Measurements from ENCODE around the gene HOTAIR. TPM values are rescaled to one million over a fixed set of nuclear protein-coding genes. Genes with fewer than 3 reads are reported as not detected.

HOTAIR gene
- polyA plus RNA-seq, 1 donor from 2014 or later, result not detected

GRCh38 chr12:53954694-53955035, 20.1 kb downstream of the HOTAIR start, which contains the start of gene HOXC12:
Gene HOXC12, plus strand, starts transcription at chr12:53954903. Its CDS starts 27 bp downstream, at chr12:53954930.
- H3K9ac ChIP-seq (ENCODE audit: low read length), result no peak within 1 kb of the TSS
- H3K9me3 ChIP-seq (ENCODE audit: low read length), result no peaks in the 10 kb centered on the region
- no peak for TF ChIP-seq EZH2 (IDR thresholded peaks at IDR 0.05; ENCODE audit: borderline replicate concordance, insufficient read depth, low read length, poor library complexity, severe bottlenecking)
- no peaks in the 10 kb centered on the region for H3K9me2 ChIP-seq (ENCODE audit: insufficient read depth, low read length)
- H3K4me3 ChIP-seq (ENCODE audit: low read length), result no peak within 1 kb of the TSS
- no peak within 1 kb of the TSS for H3K4me2 ChIP-seq (ENCODE audit: low read length)
- no peak within 1 kb of the TSS for H2AFZ ChIP-seq (ENCODE audit: low read depth, low read length)
- H3K27me3 ChIP-seq (ENCODE audit: insufficient read depth, low read depth, low read length), result peaks cover 100% of the 10 kb centered on the region
- H4K20me1 ChIP-seq (ENCODE audit: insufficient read depth), result no peaks in the 10 kb centered on the region
- H3K27ac ChIP-seq (ENCODE audit: low read length), result no peak within 1 kb of the TSS
- H3K36me3 ChIP-seq (ENCODE audit: insufficient read depth, low read length), result no peaks in the 10 kb centered on the region
- H3K79me2 ChIP-seq (replicated peaks; ENCODE audit: insufficient read depth, low read length), result no peaks in the 10 kb centered on the region
- H3F3A ChIP-seq (ENCODE audit: insufficient read depth, low read length, poor library complexity, severe bottlenecking), result no peaks in the 10 kb centered on the region

- H3K27ac ChIP-seq (ENCODE audit: low read length), result no peak overlapping the region
- H2AFZ ChIP-seq (ENCODE audit: low read depth, low read length), result no peak overlapping the region
- H3K9me3 ChIP-seq (ENCODE audit: low read length), result no peaks in the 10 kb centered on the region
- H3K4me3 ChIP-seq (ENCODE audit: low read length), result no peak overlapping the region
- no peaks in the 10 kb centered on the region for H3K9me2 ChIP-seq (ENCODE audit: insufficient read depth, low read length)
- H3K27me3 ChIP-seq (ENCODE audit: insufficient read depth, low read depth, low read length), result peaks cover 100% of the 10 kb centered on the region
- TF ChIP-seq SMC3 (conservative IDR thresholded peaks at IDR 0.05; ENCODE audit: poor library complexity) (no peak), CTCF (IDR thresholded peaks at IDR 0.05; ENCODE audit: poor library complexity, severe bottlenecking) (no peak), REST (IDR thresholded peaks at IDR 0.05; ENCODE audit: borderline replicate concordance) (no peak), EZH2 (IDR thresholded peaks at IDR 0.05; ENCODE audit: borderline replicate concordance, insufficient read depth, low read length, poor library complexity, severe bottlenecking) (no peak), POLR2AphosphoS5 (IDR thresholded peaks at IDR 0.05) (no peak), RAD21 (conservative IDR thresholded peaks at IDR 0.05) (no peak), MXI1 (conservative IDR thresholded peaks at IDR 0.05; ENCODE audit: poor library complexity, severe bottlenecking) (no peak), TAF1 (IDR thresholded peaks at IDR 0.05; ENCODE audit: low read depth) (no peak), EP300 (conservative IDR thresholded peaks at IDR 0.05; ENCODE audit: poor library complexity, severe bottlenecking) (no peak)
- no peaks in the 10 kb centered on the region for H4K20me1 ChIP-seq (ENCODE audit: insufficient read depth)
- H3F3A ChIP-seq (ENCODE audit: insufficient read depth, low read length, poor library complexity, severe bottlenecking), result no peaks in the 10 kb centered on the region
- H3K36me3 ChIP-seq (ENCODE audit: insufficient read depth, low read length), result no peaks in the 10 kb centered on the region
- H3K4me2 ChIP-seq (ENCODE audit: low read length), result no peak overlapping the region
- no peak overlapping the region for H3K9ac ChIP-seq (ENCODE audit: low read length)
- H3K79me2 ChIP-seq (replicated peaks; ENCODE audit: insufficient read depth, low read length), result no peaks in the 10 kb centered on the region
Observed at GRCh38 chr12:53953831-53954693, 20.7 kb downstream of the HOTAIR start.
